HG03342 (cell line): ENCODE measurements around the gene CCL1.
A peak's percentile ranks its signal among the peaks of the same experiment; 100 is the strongest.

Source experiments
- ATAC-seq: cut with Tn5 transposase; IDR thresholded peaks from one replicate; pipeline ENCODE4 v1.9.1; 2021; ENCODE audit warnings: mild to moderate bottlenecking, moderate library complexity; ENCODE audit not compliant: unreplicated experiment

The CCL1 gene

GRCh38 chr17:34384271-34384670 is 21.2 kb upstream of the CCL1 start:
- no peak for ATAC-seq

- ATAC-seq, result no peak
These were observed 20.2 kb upstream of the CCL1 start for GRCh38 chr17:34383216-34383615.

- no peak for ATAC-seq
These were observed 19.6 kb upstream of the CCL1 start for GRCh38 chr17:34382621-34383124.

- ATAC-seq, result no peak
These were observed 16.8 kb upstream of the CCL1 start for GRCh38 chr17:34379868-34380267.

GRCh38 chr17:34378664-34379101 is 15.7 kb upstream of the CCL1 start:
- peak; percentile 63 for ATAC-seq

- ATAC-seq, result no peak
These were observed 14.2 kb upstream of the CCL1 start for GRCh38 chr17:34377078-34377823.

- no peak for ATAC-seq
These were observed 12.5 kb upstream of the CCL1 start for GRCh38 chr17:34375426-34375997.

GRCh38 chr17:34374457-34374856 is 11.4 kb upstream of the CCL1 start:
- ATAC-seq, result no peak

GRCh38 chr17:34371405-34372100 is 8.5 kb upstream of the CCL1 start:
- no peak for ATAC-seq

- ATAC-seq, result no peak
These were observed 8.0 kb upstream of the CCL1 start for GRCh38 chr17:34370997-34371395.

GRCh38 chr17:34370376-34370996 is 7.5 kb upstream of the CCL1 start:
- no peak for ATAC-seq

- no peak for ATAC-seq
These were observed 6.5 kb upstream of the CCL1 start for GRCh38 chr17:34369571-34369970.

- no peak for ATAC-seq
These were observed 6.0 kb upstream of the CCL1 start for GRCh38 chr17:34368946-34369500.

GRCh38 chr17:34368196-34368945 is 5.3 kb upstream of the CCL1 start:
- ATAC-seq, result no peak

- ATAC-seq, result no peak
These were observed 4.6 kb upstream of the CCL1 start for GRCh38 chr17:34367486-34368195.

- ATAC-seq, result no peak
These were observed 3.6 kb upstream of the CCL1 start for GRCh38 chr17:34366529-34367107.

- no peak for ATAC-seq
These were observed 3.0 kb upstream of the CCL1 start for GRCh38 chr17:34366010-34366409.

GRCh38 chr17:34365340-34365739 is 2.3 kb upstream of the CCL1 start:
- ATAC-seq, result no peak

- ATAC-seq, result no peak
These were observed 1.7 kb upstream of the CCL1 start for GRCh38 chr17:34364751-34365150.
